OCI-LY7 (cell line): Measurements from ENCODE around the gene MOB1B.

Experiments used
- EZH2phosphoT487 ChIP-seq: fragments of 200-600 bp; sonication (generic); IDR thresholded peaks from 2 replicates; pipeline ENCODE4 v1.6.1; 2018; ENCODE audit warnings: low read depth, borderline replicate concordance, mild to moderate bottlenecking, mixed run types, antibody characterized with exemption, low read length, moderate library complexity, mixed read lengths
- TF ChIP-seq, protein P1 (sequence below): fragments of 200-600 bp; sonication (generic); conservative IDR thresholded peaks from 2 replicates; pipeline ENCODE4 v1.5.1; 2014; ENCODE audit warnings: mild to moderate bottlenecking, antibody characterized with exemption, low read length, moderate library complexity, mixed read lengths

GRCh38 chr4:70980196-70980595 is 78.0 kb downstream of the MOB1B start:
- TF ChIP-seq, protein P1, sequence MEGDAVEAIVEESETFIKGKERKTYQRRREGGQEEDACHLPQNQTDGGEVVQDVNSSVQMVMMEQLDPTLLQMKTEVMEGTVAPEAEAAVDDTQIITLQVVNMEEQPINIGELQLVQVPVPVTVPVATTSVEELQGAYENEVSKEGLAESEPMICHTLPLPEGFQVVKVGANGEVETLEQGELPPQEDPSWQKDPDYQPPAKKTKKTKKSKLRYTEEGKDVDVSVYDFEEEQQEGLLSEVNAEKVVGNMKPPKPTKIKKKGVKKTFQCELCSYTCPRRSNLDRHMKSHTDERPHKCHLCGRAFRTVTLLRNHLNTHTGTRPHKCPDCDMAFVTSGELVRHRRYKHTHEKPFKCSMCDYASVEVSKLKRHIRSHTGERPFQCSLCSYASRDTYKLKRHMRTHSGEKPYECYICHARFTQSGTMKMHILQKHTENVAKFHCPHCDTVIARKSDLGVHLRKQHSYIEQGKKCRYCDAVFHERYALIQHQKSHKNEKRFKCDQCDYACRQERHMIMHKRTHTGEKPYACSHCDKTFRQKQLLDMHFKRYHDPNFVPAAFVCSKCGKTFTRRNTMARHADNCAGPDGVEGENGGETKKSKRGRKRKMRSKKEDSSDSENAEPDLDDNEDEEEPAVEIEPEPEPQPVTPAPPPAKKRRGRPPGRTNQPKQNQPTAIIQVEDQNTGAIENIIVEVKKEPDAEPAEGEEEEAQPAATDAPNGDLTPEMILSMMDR, result no peak
- no peak for TF ChIP-seq EZH2phosphoT487
